Urothelium cell line (cell line): ENCODE results near the gene DCP2.
"Not testable (repeated sequence)": the region's sequence is repeated elsewhere in the genome, so short reads cannot be mapped to it uniquely, and the experiment has no call there.

ENCODE experiments used
- DNase-seq: peaks from one replicate; pipeline ENCODE4 v3.0.0; 2011; ENCODE audit warnings: low spot score, mixed read lengths
- FAIRE-seq: peaks from 2 replicates; lab custom pipeline; 2011; peaks lifted over from hg19 to GRCh38; lab: Jason Lieb, UNC

The DCP2 gene

GRCh38 chr5:112976432-112977309 lies at the start of gene DCP2:
TSS of gene DCP2 (plus strand) at chr5:112976798. CDS start at chr5:112976934, 136 bp downstream.
- DNase-seq (peak; percentile 98), FAIRE-seq (no peak)

- DNase-seq (no peak), FAIRE-seq (no peak)
These were observed 47.1 kb upstream of the DCP2 start for GRCh38 chr5:112929336-112930081.

- no peak for FAIRE-seq
- DNase-seq: no peak
These were observed 46.6 kb upstream of the DCP2 start for GRCh38 chr5:112930082-112930344.

- DNase-seq (no peak), FAIRE-seq (no peak)
These were observed 45.1 kb upstream of the DCP2 start for GRCh38 chr5:112931473-112931872.

DNA sequence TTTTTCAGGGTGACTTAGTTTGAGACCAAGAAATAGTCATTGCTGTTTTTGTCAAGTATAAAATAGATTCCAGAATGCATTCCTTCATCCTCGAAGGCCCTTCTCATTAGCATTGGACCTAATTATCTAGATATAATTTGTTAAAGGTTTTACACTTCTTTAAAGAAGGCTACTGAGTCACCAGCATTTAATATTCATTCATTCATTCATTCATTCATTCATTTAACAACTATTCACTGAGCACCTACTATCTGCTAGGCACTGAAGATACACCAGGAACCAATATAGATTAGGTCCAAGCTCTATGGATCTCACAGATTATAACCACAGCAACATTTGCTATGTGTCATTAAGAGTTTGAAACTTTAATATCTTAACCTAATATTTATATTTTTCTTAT lies 43.5 kb upstream of the DCP2 start:
- FAIRE-seq: no peak
- no peak for DNase-seq

DNA sequence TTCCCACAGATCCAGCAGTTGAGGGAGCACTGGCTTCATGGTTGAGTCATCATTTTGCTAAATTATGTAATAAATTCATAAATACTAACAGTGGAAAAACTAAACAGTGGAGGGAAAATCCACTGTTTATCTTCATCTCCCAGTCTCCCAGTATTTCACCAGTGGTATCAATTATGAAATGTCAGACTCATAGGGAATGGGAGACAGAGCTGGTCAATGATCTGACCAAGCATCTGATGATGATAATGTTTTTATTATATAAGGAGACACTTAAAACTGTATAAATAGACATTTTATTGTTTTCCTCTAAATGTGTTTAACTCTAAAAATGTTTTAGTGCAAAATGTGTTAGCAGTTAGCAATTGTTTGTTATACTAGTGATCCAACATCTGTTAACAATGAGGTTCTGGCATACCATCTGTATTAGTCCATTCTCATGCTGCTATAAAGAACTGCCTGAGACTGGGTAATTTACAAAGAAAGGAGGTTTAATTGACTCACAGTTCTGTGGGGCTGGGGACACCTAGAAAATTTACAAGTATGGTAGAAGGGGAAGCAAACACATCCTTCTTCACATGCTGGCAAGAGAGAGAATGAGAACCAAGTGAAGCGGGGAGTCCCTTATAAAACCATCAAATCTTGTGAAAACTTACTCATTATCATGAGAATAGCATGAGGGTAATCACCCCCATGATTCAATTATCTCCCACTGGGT lies 42.8 kb upstream of the DCP2 start:
- FAIRE-seq (no peak), DNase-seq (no peak)

DNA sequence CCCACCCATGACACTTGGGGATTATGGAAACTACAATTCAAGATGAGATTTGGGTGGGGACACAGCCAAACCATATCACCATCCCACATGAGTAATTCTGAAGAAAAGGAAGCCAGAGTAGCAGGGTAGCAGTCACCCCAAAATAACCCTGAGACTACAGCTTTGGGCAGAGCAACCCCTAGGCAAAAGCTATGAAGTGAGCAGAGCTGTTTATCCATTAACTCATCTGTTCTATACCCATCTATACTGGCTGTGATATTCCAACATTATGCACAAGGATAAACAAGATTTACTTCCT lies 42.3 kb upstream of the DCP2 start:
- DNase-seq: no peak
- FAIRE-seq: no peak

DNA sequence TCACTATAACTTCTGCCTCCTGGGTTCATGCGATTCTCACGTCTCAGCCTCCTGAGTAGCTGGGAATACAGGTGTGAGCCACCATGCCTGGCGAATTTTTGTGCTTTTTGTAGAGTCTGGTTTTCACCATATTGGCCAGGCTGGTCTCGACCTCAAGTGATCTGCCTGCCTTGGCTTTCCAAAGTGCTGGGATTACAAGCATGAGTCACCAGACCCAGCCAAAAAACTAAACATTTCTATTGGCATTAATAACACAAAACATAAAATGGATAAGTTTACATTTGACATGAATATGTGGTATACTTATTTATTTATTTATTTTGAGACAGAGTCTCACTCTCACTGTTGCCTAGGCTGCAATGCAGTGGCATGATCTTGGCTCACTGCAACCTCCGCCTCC lies 40.9 kb upstream of the DCP2 start:
- DNase-seq (no peak), FAIRE-seq (no peak)

- no peak for FAIRE-seq
These were observed 38.3 kb upstream of the DCP2 start for GRCh38 chr5:112938286-112938685.

DNA sequence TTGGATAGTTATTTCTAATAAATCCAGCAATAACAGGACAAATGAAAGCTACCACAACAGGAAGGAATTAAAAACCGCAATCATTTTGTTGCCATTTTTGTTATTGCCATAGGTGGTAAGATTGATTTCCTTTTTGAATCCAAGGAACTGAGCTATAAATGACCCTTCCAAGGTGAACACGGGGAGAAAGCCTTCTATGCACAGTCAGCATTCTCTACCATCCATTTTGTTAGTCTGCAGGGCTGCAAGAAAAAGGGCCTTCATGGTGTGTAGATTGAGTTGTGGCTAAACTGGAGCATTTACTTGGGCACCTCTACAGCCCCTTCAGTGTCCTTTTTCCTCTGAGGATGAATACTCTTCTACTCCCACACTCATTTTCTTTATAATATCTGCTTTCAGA lies 35.9 kb upstream of the DCP2 start:
- DNase-seq (no peak), FAIRE-seq (no peak)

More at GRCh38 chr5:112938286-112938685, 38.3 kb upstream of the DCP2 start:
- no peak for DNase-seq

DNA sequence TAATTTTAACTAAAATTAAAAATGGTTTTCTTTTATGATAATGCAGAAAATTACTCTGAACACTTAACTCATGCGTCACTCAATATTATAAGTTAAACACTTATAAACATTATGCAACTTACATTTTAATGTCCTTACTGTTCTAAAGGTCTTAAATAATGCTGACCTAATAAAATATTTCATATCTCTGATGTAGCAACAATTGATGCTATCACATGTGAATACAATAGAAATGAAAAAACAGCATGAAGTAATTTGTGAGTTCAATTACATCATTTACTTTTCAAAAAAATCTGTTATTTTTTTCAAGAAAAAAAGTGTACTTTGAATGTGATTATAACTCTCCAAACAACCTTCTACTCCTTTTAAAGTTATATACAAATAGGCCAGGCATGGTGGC lies 28.1 kb upstream of the DCP2 start:
- no peak for FAIRE-seq
- DNase-seq: no peak

GRCh38 chr5:112951124-112951702 lies 25.4 kb upstream of the DCP2 start:
- FAIRE-seq: no peak

DNA sequence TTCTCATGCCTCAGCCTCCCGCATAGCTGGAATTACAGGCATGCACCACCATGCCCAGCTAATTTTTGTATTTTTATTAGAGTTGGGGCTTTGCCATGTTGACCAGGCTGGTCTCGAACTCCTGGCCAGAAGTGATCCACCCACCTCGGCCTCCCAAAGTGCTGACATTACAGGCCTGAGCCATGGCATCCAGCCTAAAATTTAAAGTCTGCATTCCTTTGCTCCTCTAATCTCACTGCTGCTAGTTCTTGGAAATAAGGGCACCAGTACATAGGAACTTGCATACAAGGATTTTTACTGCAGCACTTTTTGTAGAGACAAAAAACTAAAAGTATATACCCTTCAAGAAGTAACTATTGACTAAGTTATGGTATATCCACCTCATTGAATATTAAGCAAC lies 20.0 kb upstream of the DCP2 start:
- FAIRE-seq (no peak), DNase-seq (no peak)

More at GRCh38 chr5:112951124-112951702, 25.4 kb upstream of the DCP2 start:
- DNase-seq: no peak

- FAIRE-seq (no peak), DNase-seq (no peak)
These were observed 19.4 kb upstream of the DCP2 start for GRCh38 chr5:112957036-112957808.

DNA sequence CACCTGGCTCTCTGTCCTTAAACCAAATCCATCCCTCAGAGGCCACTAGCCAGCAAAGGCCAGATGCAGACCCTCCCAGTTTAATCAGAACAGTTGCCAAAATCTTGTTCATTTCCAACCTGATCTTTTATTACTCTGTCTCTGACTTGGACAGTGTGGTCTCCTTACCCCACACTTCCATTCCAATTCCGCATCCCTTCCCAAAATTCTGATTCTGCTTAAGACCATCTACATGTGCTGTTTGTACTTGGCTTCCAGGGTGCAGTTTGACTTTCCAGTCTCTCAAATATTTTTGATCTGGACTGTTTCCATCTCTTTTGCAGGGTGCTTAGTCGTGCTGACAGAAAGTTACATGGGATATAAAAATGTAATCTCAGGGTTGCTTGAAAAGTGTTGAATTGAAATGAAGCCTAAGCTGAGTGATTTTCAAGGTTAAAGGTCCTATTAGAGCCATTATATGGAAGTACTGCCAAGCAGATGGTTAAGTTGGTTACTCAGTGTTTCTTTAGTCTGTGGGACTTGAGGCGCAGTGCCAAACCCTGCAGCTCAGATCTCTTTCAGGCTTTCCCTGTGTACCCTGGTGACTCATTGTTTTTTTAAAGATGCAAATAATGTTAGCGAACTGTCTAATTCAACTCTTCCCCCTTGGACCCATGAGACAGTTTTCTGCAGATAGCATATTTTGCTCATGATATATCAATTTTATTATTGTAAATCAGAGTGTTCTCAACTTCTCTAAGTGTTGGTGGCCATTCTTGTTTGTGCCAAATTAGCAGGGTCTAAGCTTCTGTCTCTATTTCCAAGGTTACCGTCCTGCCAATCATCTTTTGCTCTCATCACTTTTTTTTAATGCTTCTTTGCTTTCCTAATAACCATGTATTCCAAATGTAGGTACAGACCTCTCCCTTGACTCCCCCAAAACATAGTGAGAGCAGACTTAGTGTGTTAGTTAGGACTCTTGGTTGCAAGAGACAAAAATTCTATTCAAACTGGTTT lies 18.2 kb upstream of the DCP2 start:
- FAIRE-seq: no peak
- peak; percentile 80 for DNase-seq

DNA sequence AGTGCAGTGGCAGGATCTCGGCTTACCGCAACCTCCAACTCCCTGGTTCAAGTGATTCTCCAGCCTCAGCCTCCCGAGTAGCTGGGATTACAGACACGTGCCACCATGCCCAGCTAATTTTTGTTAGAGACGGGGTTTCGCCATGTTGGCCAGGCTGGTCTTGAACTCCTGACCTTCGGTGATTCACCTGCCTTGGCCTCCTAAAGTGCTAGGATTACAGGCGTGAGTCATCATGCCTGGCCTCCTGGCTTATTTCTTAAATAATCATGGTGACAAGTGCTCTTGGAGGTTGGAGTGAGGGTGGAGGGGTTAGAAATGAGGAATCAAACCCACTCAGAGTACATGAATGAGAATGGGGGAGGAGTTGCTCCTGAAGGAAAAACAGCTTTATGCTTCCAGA lies 16.7 kb upstream of the DCP2 start:
- FAIRE-seq: not testable (repeated sequence)
- DNase-seq: peak; percentile 40

- DNase-seq (no peak), FAIRE-seq (no peak)
These were observed 16.3 kb upstream of the DCP2 start for GRCh38 chr5:112960315-112960714.

DNA sequence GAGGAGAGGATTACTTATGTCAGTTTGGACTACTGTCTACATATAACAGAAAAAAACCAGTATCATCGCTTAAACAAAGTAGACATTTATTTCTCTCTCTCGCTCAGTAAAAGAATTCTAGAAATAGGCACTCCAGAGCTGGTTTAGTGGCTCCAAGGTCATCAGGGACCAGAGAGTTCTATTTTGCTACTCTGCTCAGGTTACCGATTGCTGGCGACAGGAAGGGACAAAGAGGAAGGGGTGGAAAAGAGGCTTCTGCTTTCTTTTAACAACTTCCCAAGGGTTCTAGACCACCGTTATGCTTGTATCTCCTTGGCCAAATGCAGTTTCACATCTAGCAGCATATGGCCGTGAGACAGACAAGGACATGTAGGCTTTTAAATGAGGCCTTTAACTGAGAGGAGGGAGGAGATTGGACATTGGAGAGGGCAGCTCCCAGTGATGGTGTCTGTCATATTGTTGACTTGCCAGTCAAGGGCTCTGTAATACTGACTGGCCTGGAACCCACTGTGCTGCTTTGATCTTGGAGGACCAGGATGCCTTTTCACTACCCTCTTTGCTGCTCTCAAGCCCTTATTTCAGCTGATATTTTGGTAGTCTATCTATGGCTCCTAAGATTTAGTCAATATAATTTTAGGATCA lies 15.6 kb upstream of the DCP2 start:
- no peak for FAIRE-seq

DNA sequence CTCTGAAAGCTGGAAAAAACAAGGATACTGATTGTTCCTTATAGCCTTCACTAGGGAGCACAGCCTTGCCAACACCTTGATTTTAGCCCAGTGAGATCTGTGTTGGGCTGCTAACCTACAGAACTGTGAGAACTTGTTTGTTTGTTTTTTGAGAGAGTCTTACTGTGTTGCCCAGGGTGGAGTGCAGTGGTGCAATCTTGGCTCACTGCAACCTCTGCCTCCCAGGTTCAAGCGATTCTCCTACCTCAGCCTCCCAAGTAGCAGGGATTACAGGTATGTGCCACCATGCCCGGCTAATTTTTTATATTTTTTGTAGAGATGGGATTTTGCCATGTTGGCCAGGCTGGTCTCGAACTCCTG lies 13.2 kb upstream of the DCP2 start:
- not testable (repeated sequence) for DNase-seq, FAIRE-seq

More for the DNA sequence above, 15.6 kb upstream of the DCP2 start:
- no peak for DNase-seq
